RWPE1 (cell line): ENCODE data around the gene PAXX.

ENCODE experiments used
- CTCF ChIA-PET: fragments of 350-600 bp; sonication (Branson Sonifier 250); formaldehyde crosslinking; extraction: SDS; loops from one replicate; lab custom pipeline; 2021; lab: Yijun Ruan, JAX
- POLR2A ChIA-PET: fragments of 400-600 bp; formaldehyde crosslinking; extraction: SDS; loops from one replicate; lab custom pipeline; 2020; ENCODE audit warnings: antibody characterized with exemption; ENCODE audit not compliant: low non-redundant PET; lab: Yijun Ruan, JAX
- DNase-seq: peaks from one replicate; pipeline ENCODE4 v3.0.0; 2012; ENCODE audit warnings: low spot score
- H3K27ac ChIP-seq: fragments of 450-650 bp; 2 replicates; pipeline ENCODE4 v1.5.1; 2017
- CTCF ChIP-seq: fragments of 450-650 bp; conservative IDR thresholded peaks from 2 replicates; pipeline ENCODE4 v1.5.1; 2017; ENCODE audit warnings: low read depth, mild to moderate bottlenecking

Gene PAXX

GRCh38 chr9:136980669-136981478 is 11.3 kb upstream of the PAXX start:
- no peak for TF ChIP-seq CTCF
- H3K27ac ChIP-seq = peak overlapping the region; percentile 57
- ChIA-PET POLR2A (no interaction called here), CTCF (interaction anchor here (0.6 to 1.4 kb wide), 6 partner anchors 10 to 530 kb away, joined by 3 to 4 read pairs (median 3); no protein-coding TSS in a partner anchor)
- DNase-seq = no peak

- no peak for TF ChIP-seq CTCF
- H3K27ac ChIP-seq = peak overlapping the region; percentile 57
- CTCF ChIA-PET = interaction anchor here (0.9 to 1.4 kb wide), 2 partner anchors 9 to 47 kb away, joined by 3 to 4 read pairs; no protein-coding TSS in a partner anchor
- no peak for DNase-seq
- POLR2A ChIA-PET = no interaction called here
Observed at GRCh38 chr9:136981588-136982231, 10.5 kb upstream of the PAXX start.

- no peak for TF ChIP-seq CTCF
- peak within 1 kb of the TSS; percentile 57 for H3K27ac ChIP-seq
- CTCF ChIA-PET = interaction anchor here (1.0 to 1.4 kb wide), 2 partner anchors 8 to 38 kb away, joined by 3 to 6 read pairs; no protein-coding TSS in a partner anchor
- POLR2A ChIA-PET = no interaction called here
- DNase-seq = no peak
Observed at GRCh38 chr9:136982232-136983051, 9.8 kb upstream of the PAXX start, which contains the start of gene LCNL1. Gene LCNL1 (plus strand): TSS chr9:136982993. CDS start chr9:136983587, 594 bp downstream.

- POLR2A ChIA-PET = no interaction called here
- DNase-seq = no peak
- CTCF ChIA-PET = interaction anchor here (1.0 kb wide), 1 partner anchor 39 kb away, joined by 6 read pairs; no protein-coding TSS in a partner anchor
- TF ChIP-seq CTCF = no peak
- H3K27ac ChIP-seq = no peak overlapping the region
Observed at GRCh38 chr9:136983167-136983566, 9.1 kb upstream of the PAXX start.

- POLR2A ChIA-PET = no interaction called here
Observed at GRCh38 chr9:136983656-136984314, 8.4 kb upstream of the PAXX start.

More at GRCh38 chr9:136983656-136984314, 8.4 kb upstream of the PAXX start:
- DNase-seq = no peak
- TF ChIP-seq CTCF = no peak
- CTCF ChIA-PET = no interaction called here
- H3K27ac ChIP-seq = no peak overlapping the region
